CD4-positive, alpha-beta T cell treated with Interleukin-1 beta for 1 hour (primary cell): ENCODE measurements around the gene STX8.
A peak's percentile ranks its signal among the peaks of the same experiment; 100 is the strongest.

ENCODE experiments used
- DNase-seq, 2 donors: peaks; one replicate each; pipeline ENCODE4 v3.0.0-alpha.2; 2020 to 2022

The STX8 gene

GRCh38 chr17:9553596-9553995 lies 22.0 kb downstream of the STX8 start:
- no peak for DNase-seq

- no peak for DNase-seq
Observed at GRCh38 chr17:9553181-9553580, 22.4 kb downstream of the STX8 start.

GRCh38 chr17:9549215-9549614 lies 26.4 kb downstream of the STX8 start:
- no peak for DNase-seq

- no peak for DNase-seq
Observed at GRCh38 chr17:9544221-9544620, 31.4 kb downstream of the STX8 start.

- no peak for DNase-seq
Observed at GRCh38 chr17:9541718-9542117, 33.9 kb downstream of the STX8 start.

- no peak for DNase-seq
Observed at GRCh38 chr17:9538626-9539025, 37.0 kb downstream of the STX8 start.

- DNase-seq = no peak
Observed at GRCh38 chr17:9537177-9537776, 38.3 kb downstream of the STX8 start.

GRCh38 chr17:9536061-9536460 lies 39.6 kb downstream of the STX8 start:
- no peak for DNase-seq

GRCh38 chr17:9533441-9533840 lies 42.2 kb downstream of the STX8 start:
- DNase-seq = no peak

- DNase-seq = no peak
Observed at GRCh38 chr17:9532715-9533114, 42.9 kb downstream of the STX8 start.

- DNase-seq = no peak
Observed at GRCh38 chr17:9531034-9531433, 44.6 kb downstream of the STX8 start.

GRCh38 chr17:9529033-9529700 lies 46.5 kb downstream of the STX8 start:
- DNase-seq = no peak

GRCh38 chr17:9527788-9528187 lies 47.8 kb downstream of the STX8 start:
- no peak for DNase-seq

- peak in 1 of 2 donors; percentile 22 for DNase-seq
Observed at GRCh38 chr17:9522074-9522473, 53.5 kb downstream of the STX8 start.

GRCh38 chr17:9521062-9521461 lies 54.6 kb downstream of the STX8 start:
- no peak for DNase-seq

GRCh38 chr17:9520649-9521048 lies 55.0 kb downstream of the STX8 start:
- DNase-seq = no peak

GRCh38 chr17:9519583-9520272 lies 55.9 kb downstream of the STX8 start:
- DNase-seq = no peak

GRCh38 chr17:9517396-9517795 lies 58.2 kb downstream of the STX8 start:
- DNase-seq = no peak

- DNase-seq = no peak
Observed at GRCh38 chr17:9513266-9513665, 62.4 kb downstream of the STX8 start.

GRCh38 chr17:9512323-9513168 lies 63.1 kb downstream of the STX8 start:
- no peak for DNase-seq

- DNase-seq = no peak
Observed at GRCh38 chr17:9509236-9509816, 66.3 kb downstream of the STX8 start.

- no peak for DNase-seq
Observed at GRCh38 chr17:9499041-9499440, 76.6 kb downstream of the STX8 start.

- no peak for DNase-seq
Observed at GRCh38 chr17:9498490-9498889, 77.1 kb downstream of the STX8 start.
